Liver (tissue), 9 donors: ENCODE measurements around the gene PPFIA1. TPM values are rescaled to one million over a fixed set of nuclear protein-coding genes. Genes with fewer than 3 reads are reported as not detected.
A peak's percentile ranks its signal among the peaks of the same experiment; 100 is the strongest.

Experiments used
- DNase-seq: peaks from one replicate; pipeline ENCODE4 v3.0.0-alpha.2; 2017; ENCODE audit warnings: low spot score
- H3K27ac ChIP-seq, 2 donors: one replicate each; pipeline ENCODE4 v1.7.0; 2013; ENCODE audit warnings: inconsistent platforms in 2 of 2, low read length in 2 of 2, control low read depth in 1 of 2, low read depth in 1 of 2, mild to moderate bottlenecking in 1 of 2
- H3K27me3 ChIP-seq, 4 donors: one replicate each; pipeline versions ENCODE4 v1.6.1 to v1.7.0; 2013; ENCODE audit warnings: low read length in 3 of 4, inconsistent platforms in 1 of 4, mild to moderate bottlenecking in 1 of 4, moderate library complexity in 1 of 4; ENCODE audit not compliant: control insufficient read depth in 4 of 4, insufficient read depth in 4 of 4
- H3K36me3 ChIP-seq, 4 donors: one replicate each; pipeline versions ENCODE4 v1.6.1 to v1.7.0; 2013; ENCODE audit warnings: low read length in 3 of 4, mild to moderate bottlenecking in 3 of 4, low read depth in 1 of 4, moderate library complexity in 1 of 4; ENCODE audit not compliant: control insufficient read depth in 4 of 4, insufficient read depth in 3 of 4
- H3K4me1 ChIP-seq, 4 donors: one replicate each; pipeline versions ENCODE4 v1.6.1 to v1.7.0; 2013; ENCODE audit warnings: low read length in 3 of 4, mild to moderate bottlenecking in 3 of 4, moderate library complexity in 1 of 4; ENCODE audit not compliant: control insufficient read depth in 4 of 4, insufficient read depth in 4 of 4
- H3K4me3 ChIP-seq, 3 donors: one replicate each; pipeline versions ENCODE4 v1.6.1 to v1.7.0; 2013; ENCODE audit warnings: low read length in 3 of 3, control low read depth in 1 of 3, low read depth in 1 of 3, mild to moderate bottlenecking in 1 of 3
- H3K9ac ChIP-seq, 2 donors: one replicate each; pipeline ENCODE4 v1.7.0; 2013; ENCODE audit warnings: low read length in 2 of 2, mild to moderate bottlenecking in 2 of 2, moderate library complexity in 2 of 2, control low read depth in 1 of 2, low read depth in 1 of 2
- H3K9me3 ChIP-seq, 4 donors: one replicate each; pipeline versions ENCODE4 v1.6.1 to v1.7.0; 2013; ENCODE audit warnings: low read length in 3 of 4; ENCODE audit not compliant: control insufficient read depth in 4 of 4
- EGR1 ChIP-seq, 2 donors: IDR thresholded peaks; 2 replicates each; pipeline ENCODE4 v1.6.1; 2016 to 2018; ENCODE audit warnings: antibody characterized with exemption in 2 of 2, low read depth in 2 of 2
- FOXA1 ChIP-seq: IDR thresholded peaks from 2 replicates; pipeline ENCODE4 v1.6.1; 2016; ENCODE audit warnings: antibody characterized with exemption
- FOXA2 ChIP-seq: IDR thresholded peaks from 2 replicates; pipeline ENCODE4 v1.6.1; 2016; ENCODE audit warnings: antibody characterized with exemption
- GABPA ChIP-seq, 2 donors: IDR thresholded peaks in 1 of 2; conservative IDR thresholded peaks in 1 of 2; 2 replicates each; pipeline ENCODE4 v1.6.1; 2016; ENCODE audit warnings: antibody characterized with exemption in 2 of 2, mild to moderate bottlenecking in 1 of 2, moderate library complexity in 1 of 2
- HNF4A ChIP-seq, 2 donors: conservative IDR thresholded peaks; 2 replicates each; pipeline ENCODE4 v1.6.1; 2016; ENCODE audit warnings: antibody characterized with exemption in 2 of 2, mild to moderate bottlenecking in 2 of 2
- HNF4G ChIP-seq: IDR thresholded peaks from 2 replicates; pipeline ENCODE4 v1.6.1; 2016; ENCODE audit warnings: antibody characterized with exemption
- JUND ChIP-seq, 2 donors: IDR thresholded peaks; 2 replicates each; pipeline ENCODE4 v1.6.1; 2016; ENCODE audit warnings: antibody characterized with exemption in 2 of 2
- NR2F2 ChIP-seq: IDR thresholded peaks from 2 replicates; pipeline ENCODE4 v1.6.1; 2016; ENCODE audit warnings: antibody characterized with exemption
- RAD21 ChIP-seq, 2 donors: IDR thresholded peaks; 2 replicates each; pipeline ENCODE4 v1.6.1; 2016; ENCODE audit warnings: antibody characterized with exemption in 2 of 2, mild to moderate bottlenecking in 2 of 2
- RXRA ChIP-seq, 2 donors: IDR thresholded peaks; 2 replicates each; pipeline ENCODE4 v1.6.1; 2017 to 2018; ENCODE audit warnings: antibody characterized with exemption in 2 of 2, mild to moderate bottlenecking in 1 of 2
- SP1 ChIP-seq: IDR thresholded peaks from 2 replicates; pipeline ENCODE4 v1.6.1; 2018; ENCODE audit warnings: antibody characterized with exemption, mild to moderate bottlenecking
- TAF1 ChIP-seq: conservative IDR thresholded peaks from 2 replicates; pipeline ENCODE4 v1.6.1; 2016; ENCODE audit warnings: antibody characterized with exemption, mild to moderate bottlenecking
- YY1 ChIP-seq: IDR thresholded peaks from 2 replicates; pipeline ENCODE4 v1.6.1; 2016; ENCODE audit warnings: antibody characterized with exemption, mild to moderate bottlenecking
- WGBS: extraction: QIAGEN DNeasy Blood & Tissue Kit; methylation state at CpG from one replicate; pipeline ENCODE4 v1.1.7; 2013; 5-methylcytosine and 5-hydroxymethylcytosine counted together
- polyA plus RNA-seq, 2 donors: library from polyadenylated mRNA; stranded (reverse) in 1 of 2; unstranded in 1 of 2; fragments of 200-250 nt in 1 of 2; fragments of >200 nt in 1 of 2; fragmentation: Nextera tagmentation in 1 of 2; extraction: Ambion mirVana in 1 of 2; gene quantifications; one replicate each; pipeline versions ENCODE4 v1.2.1 to v1.2.3, GENCODE V29; 2013 to 2015
- total RNA-seq, 2 donors: library from RNA; depleted of rRNA; stranded (reverse); fragments of >200 nt; gene quantifications; one replicate each; pipeline ENCODE4 v1.2.3, GENCODE V29; 2014
- TF ChIP-seq, protein P1 (sequence below): IDR thresholded peaks from 2 replicates; pipeline ENCODE4 v1.6.1; 2016; ENCODE audit warnings: antibody characterized with exemption
- TF ChIP-seq, protein P2 (sequence below): IDR thresholded peaks from 2 replicates; pipeline ENCODE4 v1.6.1; 2016; ENCODE audit warnings: antibody characterized with exemption, mild to moderate bottlenecking
- TF ChIP-seq, protein P3 (sequence below): IDR thresholded peaks from 2 replicates; pipeline ENCODE4 v1.6.1; 2016; ENCODE audit warnings: antibody characterized with exemption
- TF ChIP-seq, protein P4 (sequence below): IDR thresholded peaks from 2 replicates; pipeline ENCODE4 v1.6.1; 2016; ENCODE audit warnings: antibody characterized with exemption
- donor health status: healthy.
- donor health status: healthy.
- donor health status: healthy.
- donor health status: healthy.
- donor health status: healthy.

The PPFIA1 gene
- total RNA-seq (10 to 100 TPM; 15.5 to 39.6 TPM), polyA plus RNA-seq (10 to 100 TPM in 1 of 2 donors, 1 to 10 TPM in 1; 9.9 to 13.5 TPM)

DNA sequence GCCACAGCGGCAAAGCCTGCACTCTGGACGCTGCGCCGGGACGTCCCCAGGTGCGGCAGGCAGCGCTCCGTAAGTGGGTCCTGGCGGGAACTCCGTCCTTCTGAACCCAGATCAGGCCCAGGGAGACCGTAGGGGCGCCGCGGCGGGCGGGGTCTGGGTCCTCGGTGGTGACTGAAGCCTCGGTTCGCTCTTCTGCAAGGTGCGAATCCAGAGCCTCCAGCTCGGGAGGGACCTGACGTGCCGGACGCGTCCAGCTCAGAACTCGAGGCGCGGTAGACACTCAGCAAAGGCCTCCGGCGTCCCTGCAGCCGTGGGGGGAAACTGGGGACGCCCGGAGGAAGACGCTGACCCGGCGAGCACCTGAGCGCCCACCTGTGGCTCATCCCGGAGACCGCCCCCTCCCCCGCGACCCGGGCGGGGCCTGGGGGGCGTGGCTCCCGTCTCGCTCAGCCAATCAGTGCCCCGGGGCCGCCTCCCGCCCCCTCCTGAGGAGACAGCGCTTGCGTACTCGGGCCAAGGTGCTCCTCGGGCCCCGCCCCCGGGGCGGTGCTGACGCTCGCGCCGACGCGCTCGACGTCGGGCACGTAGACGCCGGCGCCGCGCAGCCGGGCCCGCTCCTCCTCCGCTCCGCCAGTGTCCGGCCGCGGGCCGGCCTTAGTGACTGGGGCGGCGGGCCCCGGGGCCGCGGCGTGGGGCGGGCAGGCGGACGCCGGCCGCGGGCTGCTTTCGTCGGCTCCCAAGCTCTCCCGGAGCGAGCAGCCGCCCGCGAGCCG is at the start of gene PPFIA1:
PPFIA1 (plus strand) TSS at position 587 of the 773 bp plus-strand sequence. CDS start 1,483 bp downstream, outside the sequence.
- H3K9ac ChIP-seq: peak within 1 kb of the TSS; percentile 61 to 67
- peak; percentile 95 for DNase-seq
- TF ChIP-seq, protein P1, sequence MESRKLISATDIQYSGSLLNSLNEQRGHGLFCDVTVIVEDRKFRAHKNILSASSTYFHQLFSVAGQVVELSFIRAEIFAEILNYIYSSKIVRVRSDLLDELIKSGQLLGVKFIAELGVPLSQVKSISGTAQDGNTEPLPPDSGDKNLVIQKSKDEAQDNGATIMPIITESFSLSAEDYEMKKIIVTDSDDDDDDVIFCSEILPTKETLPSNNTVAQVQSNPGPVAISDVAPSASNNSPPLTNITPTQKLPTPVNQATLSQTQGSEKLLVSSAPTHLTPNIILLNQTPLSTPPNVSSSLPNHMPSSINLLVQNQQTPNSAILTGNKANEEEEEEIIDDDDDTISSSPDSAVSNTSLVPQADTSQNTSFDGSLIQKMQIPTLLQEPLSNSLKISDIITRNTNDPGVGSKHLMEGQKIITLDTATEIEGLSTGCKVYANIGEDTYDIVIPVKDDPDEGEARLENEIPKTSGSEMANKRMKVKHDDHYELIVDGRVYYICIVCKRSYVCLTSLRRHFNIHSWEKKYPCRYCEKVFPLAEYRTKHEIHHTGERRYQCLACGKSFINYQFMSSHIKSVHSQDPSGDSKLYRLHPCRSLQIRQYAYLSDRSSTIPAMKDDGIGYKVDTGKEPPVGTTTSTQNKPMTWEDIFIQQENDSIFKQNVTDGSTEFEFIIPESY: no peak
- TF ChIP-seq FOXA1: no peak
- no peak for TF ChIP-seq RAD21 (IDR thresholded peaks at IDR 0.05)
- TF ChIP-seq, protein P2, sequence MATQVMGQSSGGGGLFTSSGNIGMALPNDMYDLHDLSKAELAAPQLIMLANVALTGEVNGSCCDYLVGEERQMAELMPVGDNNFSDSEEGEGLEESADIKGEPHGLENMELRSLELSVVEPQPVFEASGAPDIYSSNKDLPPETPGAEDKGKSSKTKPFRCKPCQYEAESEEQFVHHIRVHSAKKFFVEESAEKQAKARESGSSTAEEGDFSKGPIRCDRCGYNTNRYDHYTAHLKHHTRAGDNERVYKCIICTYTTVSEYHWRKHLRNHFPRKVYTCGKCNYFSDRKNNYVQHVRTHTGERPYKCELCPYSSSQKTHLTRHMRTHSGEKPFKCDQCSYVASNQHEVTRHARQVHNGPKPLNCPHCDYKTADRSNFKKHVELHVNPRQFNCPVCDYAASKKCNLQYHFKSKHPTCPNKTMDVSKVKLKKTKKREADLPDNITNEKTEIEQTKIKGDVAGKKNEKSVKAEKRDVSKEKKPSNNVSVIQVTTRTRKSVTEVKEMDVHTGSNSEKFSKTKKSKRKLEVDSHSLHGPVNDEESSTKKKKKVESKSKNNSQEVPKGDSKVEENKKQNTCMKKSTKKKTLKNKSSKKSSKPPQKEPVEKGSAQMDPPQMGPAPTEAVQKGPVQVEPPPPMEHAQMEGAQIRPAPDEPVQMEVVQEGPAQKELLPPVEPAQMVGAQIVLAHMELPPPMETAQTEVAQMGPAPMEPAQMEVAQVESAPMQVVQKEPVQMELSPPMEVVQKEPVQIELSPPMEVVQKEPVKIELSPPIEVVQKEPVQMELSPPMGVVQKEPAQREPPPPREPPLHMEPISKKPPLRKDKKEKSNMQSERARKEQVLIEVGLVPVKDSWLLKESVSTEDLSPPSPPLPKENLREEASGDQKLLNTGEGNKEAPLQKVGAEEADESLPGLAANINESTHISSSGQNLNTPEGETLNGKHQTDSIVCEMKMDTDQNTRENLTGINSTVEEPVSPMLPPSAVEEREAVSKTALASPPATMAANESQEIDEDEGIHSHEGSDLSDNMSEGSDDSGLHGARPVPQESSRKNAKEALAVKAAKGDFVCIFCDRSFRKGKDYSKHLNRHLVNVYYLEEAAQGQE: peak; percentile 20
- TF ChIP-seq HNF4G: no peak
- TF ChIP-seq FOXA2: no peak
- no peak for TF ChIP-seq NR2F2
- TF ChIP-seq RXRA (IDR thresholded peaks at IDR 0.05): peak in 1 of 2 donors; percentile 8
- TF ChIP-seq GABPA (IDR thresholded peaks at IDR 0.05 in 1 of 2, conservative IDR thresholded peaks at IDR 0.05 in 1 of 2): no peak
- peak; percentile 29 to 90 for TF ChIP-seq EGR1 (IDR thresholded peaks at IDR 0.05; ENCODE audit: low read depth in 2 of 2)
- TF ChIP-seq SP1: peak; percentile 71
- TF ChIP-seq YY1: no peak
- no peak for TF ChIP-seq TAF1
- peak within 1 kb of the TSS; percentile 84 to 90 for H3K27ac ChIP-seq
- peak within 1 kb of the TSS; percentile 64 to 99 (median 84) for H3K4me3 ChIP-seq
- H3K27me3 ChIP-seq: no peaks in the 10 kb centered on the region
- H3K9me3 ChIP-seq: no peaks in the 10 kb centered on the region
- under 1% methylated on average over 99 of the region's 99 CpGs for WGBS
- peaks cover 6 to 19% (median 10%) of the 10 kb centered on the region in 4 donors for H3K4me1 ChIP-seq
- H3K36me3 ChIP-seq: peaks cover 6 to 15% (median 10%) of the 10 kb centered on the region in 4 donors

DNA sequence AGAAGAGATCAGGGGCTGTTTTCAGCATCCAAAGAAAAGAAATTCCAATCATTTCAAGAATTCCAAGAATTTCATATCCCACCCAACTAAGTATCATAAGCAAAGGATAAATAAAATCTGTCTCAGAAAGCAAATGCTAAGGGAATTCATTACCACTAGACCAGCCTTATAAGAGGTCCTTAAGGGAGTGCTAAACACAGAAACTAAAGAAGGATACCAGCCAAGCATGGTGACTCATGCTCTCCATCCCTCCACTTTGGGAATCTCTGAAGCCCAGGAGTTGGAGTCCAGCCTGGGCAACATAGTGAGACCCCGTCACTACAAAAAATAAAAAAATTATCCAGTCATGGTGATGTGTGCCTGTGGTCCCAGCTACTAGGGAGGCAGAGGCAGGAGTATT is 49.6 kb upstream of the PPFIA1 start:
- Histone ChIP-seq H3K27ac (no peak overlapping the region), H3K4me1 (no peaks in the 10 kb centered on the region), H3K27me3 (no peaks in the 10 kb centered on the region), H3K9ac (no peak overlapping the region), H3K4me3 (no peak overlapping the region), H3K36me3 (no peaks in the 10 kb centered on the region), H3K9me3 (no peaks in the 10 kb centered on the region)
- 94% methylated on average over 1 of the region's 1 CpG for WGBS
- DNase-seq: no peak
- TF ChIP-seq NR2F2 (no peak), HNF4G (no peak), FOXA2 (no peak), RAD21 (IDR thresholded peaks at IDR 0.05) (no peak), HNF4A (conservative IDR thresholded peaks at IDR 0.05) (no peak), RXRA (IDR thresholded peaks at IDR 0.05) (no peak), FOXA1 (no peak), JUND (IDR thresholded peaks at IDR 0.05) (no peak)
- TF ChIP-seq, protein P3, sequence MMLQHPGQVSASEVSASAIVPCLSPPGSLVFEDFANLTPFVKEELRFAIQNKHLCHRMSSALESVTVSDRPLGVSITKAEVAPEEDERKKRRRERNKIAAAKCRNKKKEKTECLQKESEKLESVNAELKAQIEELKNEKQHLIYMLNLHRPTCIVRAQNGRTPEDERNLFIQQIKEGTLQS: no peak
- TF ChIP-seq, protein P1: no peak
- TF ChIP-seq, protein P4, sequence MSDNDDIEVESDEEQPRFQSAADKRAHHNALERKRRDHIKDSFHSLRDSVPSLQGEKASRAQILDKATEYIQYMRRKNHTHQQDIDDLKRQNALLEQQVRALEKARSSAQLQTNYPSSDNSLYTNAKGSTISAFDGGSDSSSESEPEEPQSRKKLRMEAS: no peak
- TF ChIP-seq, protein P2: no peak
